ENCODE data around the gene RAB23. TPM values are rescaled to one million over a fixed set of nuclear protein-coding genes. Genes with fewer than 3 reads are reported as not detected.

Gene RAB23
- total RNA-seq, 1 experiment from 2014 or later: 11.7 TPM

- DNase-seq (ENCODE audit: low read depth, low spot score): no peak
Observed at GRCh38 chr6:57248311-57248895, 26.3 kb upstream of the RAB23 start.

More at GRCh38 chr6:57248311-57248895, 26.3 kb upstream of the RAB23 start:
- 0 out of 2 replicates have a peak, but pooled peaks have one; percentile 46 for ATAC-seq
- Histone ChIP-seq H3K79me2 (ENCODE audit: insufficient read depth, low read length) (no peaks in the 10 kb centered on the region), H3K9ac (ENCODE audit: low read length) (no peak overlapping the region), H3K9me2 (ENCODE audit: insufficient read depth) (no peaks in the 10 kb centered on the region), H3K27ac (ENCODE audit: low read depth, low read length) (no peak overlapping the region), H3K9me3 (ENCODE audit: control insufficient read depth in 1 of 2, insufficient read depth in 1 of 2, low read depth in 1 of 2, low read length in 2 of 2) (no peaks in the 10 kb centered on the region), H3K36me3 (ENCODE audit: control insufficient read depth in 1 of 2, insufficient read depth in 2 of 2, low read length in 2 of 2) (no peaks in the 10 kb centered on the region), H2AFZ (ENCODE audit: low read depth, low read length, poor library complexity, severe bottlenecking) (no peak overlapping the region), H4K20me1 (ENCODE audit: insufficient read depth) (no peaks in the 10 kb centered on the region), H3K27me3 (ENCODE audit: insufficient read depth, low read length) (no peaks in the 10 kb centered on the region), H3K4me3 (replicated peaks in 1 of 2; ENCODE audit: low read depth in 1 of 2, low read length in 2 of 2) (no peak overlapping the region), H3K4me2 (ENCODE audit: low read length) (no peak overlapping the region), H3K4me1 (ENCODE audit: control insufficient read depth in 1 of 2, insufficient read depth in 2 of 2, low read length in 2 of 2) (no peaks in the 10 kb centered on the region)
- BruUV-seq (replicated peaks): no TSS peak
- no peak for TF ChIP-seq FOSL1 (IDR thresholded peaks at IDR 0.05; ENCODE audit: low read depth)
- no peak for TF ChIP-seq YY1 (IDR thresholded peaks at IDR 0.05; ENCODE audit: extremely low read depth, insufficient replicate concordance, low read depth, low read length)
- TF ChIP-seq EZH2phosphoT487 (IDR thresholded peaks at IDR 0.05; ENCODE audit: borderline replicate concordance): no peak
- TF ChIP-seq ZBTB33 (IDR thresholded peaks at IDR 0.05; ENCODE audit: extremely low read depth, insufficient replicate concordance, low read length): no peak
- no peak for TF ChIP-seq ZNF274 (IDR thresholded peaks at IDR 0.05; ENCODE audit: low read depth, low read length)
- TF ChIP-seq POLR2A (IDR thresholded peaks at IDR 0.05; ENCODE audit: borderline replicate concordance, extremely low read depth, insufficient read depth, insufficient read length): no peak
- no peak for TF ChIP-seq EGR1 (IDR thresholded peaks at IDR 0.05; ENCODE audit: low read depth)
- no peak for TF ChIP-seq TCF7L2 (IDR thresholded peaks at IDR 0.05; ENCODE audit: borderline replicate concordance, extremely low read depth, insufficient read depth, insufficient read length)
- no peak for TF ChIP-seq RAD21 (IDR thresholded peaks at IDR 0.05; ENCODE audit: low read depth)
- TF ChIP-seq JUND (IDR thresholded peaks at IDR 0.05): no peak
- TF ChIP-seq CTCF (IDR thresholded peaks at IDR 0.05 in 2 of 3, conservative IDR thresholded peaks at IDR 0.05 in 1 of 3; ENCODE audit: borderline replicate concordance in 1 of 3, insufficient read depth in 1 of 3, low read depth in 2 of 3, low read length in 2 of 3): no peak
- no peak for TF ChIP-seq ELF1 (IDR thresholded peaks at IDR 0.05; ENCODE audit: borderline replicate concordance, low read depth)
- no peak for TF ChIP-seq POLR2AphosphoS5 (IDR thresholded peaks at IDR 0.05; ENCODE audit: low read depth, low read length)
- TF ChIP-seq REST (IDR thresholded peaks at IDR 0.05; ENCODE audit: low read depth): no peak
- TF ChIP-seq ATF3 (IDR thresholded peaks at IDR 0.05): no peak
- TF ChIP-seq SRF (IDR thresholded peaks at IDR 0.05; ENCODE audit: low read depth): no peak
- no peak for TF ChIP-seq CEBPB (IDR thresholded peaks at IDR 0.05; ENCODE audit: low read depth)
- no peak for TF ChIP-seq SP1 (IDR thresholded peaks at IDR 0.05; ENCODE audit: low read depth)
- TF ChIP-seq MAX (IDR thresholded peaks at IDR 0.05): no peak
- TF ChIP-seq CBX3 (IDR thresholded peaks at IDR 0.05; ENCODE audit: low read depth): no peak
- POLR2A ChIA-PET: no interaction called here
- intact Hi-C loops (cut with micrococcal nuclease): no loop called here
- RAD21 ChIA-PET (ENCODE audit: low non-redundant PET in 1 of 2, low total read pairs in 2 of 2, uncharacterized antibody in 2 of 2, unreplicated experiment in 2 of 2): no interaction called here
- CTCF ChIA-PET: no interaction called here

Measured in HCT116 (cell line).